ENCODE measurements around the gene H2BK1. TPM values are rescaled to one million over a fixed set of nuclear protein-coding genes. Genes with fewer than 3 reads are reported as not detected.

H2BK1 gene
- total and polyA plus RNA-seq, 2 experiments from 2014 or later: not detected

GRCh38 chr7:151207804-151208203, 2.5 kb downstream of the H2BK1 start:
- Histone ChIP-seq H3K9me2 (replicated peaks; ENCODE audit: insufficient read depth) (no peaks in the 10 kb centered on the region), H3K27ac (no peak overlapping the region), H4K20me1 (ENCODE audit: insufficient read depth, poor library complexity, severe bottlenecking) (no peaks in the 10 kb centered on the region), H2AFZ (no peak overlapping the region), H3K9me3 (ENCODE audit: low read depth) (no peaks in the 10 kb centered on the region), H3K4me2 (no peak overlapping the region), H3K36me3 (replicated peaks; ENCODE audit: insufficient read depth, low read depth) (no peaks in the 10 kb centered on the region), H3K4me1 (ENCODE audit: insufficient read depth) (no peaks in the 10 kb centered on the region), H3K79me2 (no peaks in the 10 kb centered on the region), H3K4me3 (no peak overlapping the region), H3K27me3 (no peaks in the 10 kb centered on the region)
- no peak for TF ChIP-seq CTCF (IDR thresholded peaks at IDR 0.05; ENCODE audit: poor library complexity)
- DNase-seq (ENCODE audit: low spot score): no peak
- 86% methylated on average over 12 of the region's 12 CpGs for WGBS (ENCODE audit: low lambda C conversion rate, missing lambda C conversion rate)

GRCh38 chr7:151207315-151207714, 3.0 kb downstream of the H2BK1 start:
- no peak overlapping the region for H3K27ac ChIP-seq
- no peak overlapping the region for H3K4me2 ChIP-seq
- no peaks in the 10 kb centered on the region for H3K9me2 ChIP-seq (replicated peaks; ENCODE audit: insufficient read depth)
- H3K36me3 ChIP-seq (replicated peaks; ENCODE audit: insufficient read depth, low read depth): no peaks in the 10 kb centered on the region
- WGBS (ENCODE audit: low lambda C conversion rate, missing lambda C conversion rate): 78% methylated on average over 9 of the region's 9 CpGs
- no peaks in the 10 kb centered on the region for H3K79me2 ChIP-seq
- no peaks in the 10 kb centered on the region for H4K20me1 ChIP-seq (ENCODE audit: insufficient read depth, poor library complexity, severe bottlenecking)
- no peaks in the 10 kb centered on the region for H3K9me3 ChIP-seq (ENCODE audit: low read depth)
- no peak overlapping the region for H3K4me3 ChIP-seq
- no peak for TF ChIP-seq EZH2phosphoT487 (IDR thresholded peaks at IDR 0.05; ENCODE audit: low read depth, severe bottlenecking, unreplicated experiment)
- TF ChIP-seq CTCF (IDR thresholded peaks at IDR 0.05; ENCODE audit: poor library complexity): no peak
- no peaks in the 10 kb centered on the region for H3K4me1 ChIP-seq (ENCODE audit: insufficient read depth)
- H3K27me3 ChIP-seq: no peaks in the 10 kb centered on the region
- no peak for DNase-seq (ENCODE audit: low spot score)
- no peak overlapping the region for H2AFZ ChIP-seq

- Histone ChIP-seq H3K36me3 (replicated peaks; ENCODE audit: insufficient read depth, low read depth) (no peaks in the 10 kb centered on the region), H3K4me2 (no peak overlapping the region), H3K27me3 (no peaks in the 10 kb centered on the region), H3K27ac (no peak overlapping the region), H3K4me1 (ENCODE audit: insufficient read depth) (no peaks in the 10 kb centered on the region), H3K9me3 (ENCODE audit: low read depth) (no peaks in the 10 kb centered on the region), H2AFZ (no peak overlapping the region), H3K4me3 (no peak overlapping the region), H3K9me2 (replicated peaks; ENCODE audit: insufficient read depth) (no peaks in the 10 kb centered on the region), H4K20me1 (ENCODE audit: insufficient read depth, poor library complexity, severe bottlenecking) (no peaks in the 10 kb centered on the region), H3K79me2 (no peaks in the 10 kb centered on the region)
- no peak for DNase-seq (ENCODE audit: low spot score)
- TF ChIP-seq CTCF (IDR thresholded peaks at IDR 0.05; ENCODE audit: poor library complexity) (no peak), EZH2phosphoT487 (IDR thresholded peaks at IDR 0.05; ENCODE audit: low read depth, severe bottlenecking, unreplicated experiment) (no peak), EZH2 (IDR thresholded peaks at IDR 0.05; ENCODE audit: borderline replicate concordance) (no peak)
- WGBS (ENCODE audit: low lambda C conversion rate, missing lambda C conversion rate): 70% methylated on average over 9 of the region's 9 CpGs
Measured at GRCh38 chr7:151206914-151207313, 3.4 kb downstream of the H2BK1 start.

- TF ChIP-seq EZH2 (IDR thresholded peaks at IDR 0.05; ENCODE audit: borderline replicate concordance): no peak
- no peak for TF ChIP-seq CTCF (IDR thresholded peaks at IDR 0.05; ENCODE audit: poor library complexity)
- no peak for TF ChIP-seq EZH2phosphoT487 (IDR thresholded peaks at IDR 0.05; ENCODE audit: low read depth, severe bottlenecking, unreplicated experiment)
- Histone ChIP-seq H4K20me1 (ENCODE audit: insufficient read depth, poor library complexity, severe bottlenecking) (no peaks in the 10 kb centered on the region), H3K9me3 (ENCODE audit: low read depth) (no peaks in the 10 kb centered on the region), H3K4me2 (no peak overlapping the region), H3K4me3 (no peak overlapping the region), H3K36me3 (replicated peaks; ENCODE audit: insufficient read depth, low read depth) (no peaks in the 10 kb centered on the region), H2AFZ (no peak overlapping the region), H3K27me3 (no peaks in the 10 kb centered on the region), H3K27ac (no peak overlapping the region), H3K4me1 (ENCODE audit: insufficient read depth) (no peaks in the 10 kb centered on the region), H3K9me2 (replicated peaks; ENCODE audit: insufficient read depth) (no peaks in the 10 kb centered on the region), H3K79me2 (no peaks in the 10 kb centered on the region)
- WGBS (ENCODE audit: low lambda C conversion rate, missing lambda C conversion rate): 82% methylated on average over 6 of the region's 6 CpGs
- no peak for DNase-seq (ENCODE audit: low spot score)
Measured at GRCh38 chr7:151205730-151206129, 4.6 kb downstream of the H2BK1 start.

All from hepatocyte (in vitro differentiated cells).